Right cardiac atrium (tissue), 5 donors: Measurements from ENCODE around the gene MEG3. TPM values are rescaled to one million over a fixed set of nuclear protein-coding genes. Genes with fewer than 3 reads are reported as not detected.
A peak's percentile ranks its signal among the peaks of the same experiment; 100 is the strongest.

Experiments
- ATAC-seq, 2 donors: fragments of 200-7000 bp; cut with Tn5 transposase; one replicate each; pipeline versions ENCODE4 v1.8.0 to v1.9.1; 2020; ENCODE audit warnings: moderate library complexity in 2 of 2, mild to moderate bottlenecking in 1 of 2
- DNase-seq, 3 donors: peaks; one replicate each; pipeline ENCODE4 v3.0.0-alpha.2; 2020
- H3K27ac ChIP-seq: one replicate; pipeline ENCODE4 v1.5.1; 2013; ENCODE audit warnings: mild to moderate bottlenecking, low read length, control low read depth, moderate library complexity
- H3K27me3 ChIP-seq: one replicate; pipeline ENCODE4 v1.6.1; 2013; ENCODE audit not compliant: control insufficient read depth, insufficient read depth
- H3K4me1 ChIP-seq: one replicate; pipeline ENCODE4 v1.6.1; 2013; ENCODE audit warnings: low read length; ENCODE audit not compliant: control insufficient read depth, insufficient read depth
- H3K4me3 ChIP-seq: one replicate; pipeline ENCODE4 v1.5.1; 2013; ENCODE audit warnings: low read length, control low read depth
- H3K9me3 ChIP-seq: one replicate; pipeline ENCODE4 v1.6.1; 2013; ENCODE audit warnings: low read length; ENCODE audit not compliant: control insufficient read depth
- WGBS: extraction: QIAGEN DNeasy Blood & Tissue Kit; methylation state at CpG from one replicate; pipeline ENCODE4 v1.1.7; 2013; 5-methylcytosine and 5-hydroxymethylcytosine counted together
- intact Hi-C, 4 donors: fragments of 100-400 bp; cut with DNase I; formaldehyde crosslinking; loops; one replicate each; pipeline versions ENCODE4 v1.11.0 to v1.14.0; 2022 to 2023
- polyA plus RNA-seq: library from polyadenylated mRNA; stranded (reverse); fragments of 200-250 nt; gene quantifications from one replicate; pipeline ENCODE4 v1.2.3, GENCODE V29; 2013
- total RNA-seq, 4 donors: library from RNA; stranded (reverse); fragmentation: NEBNext Ultra II Directional; extraction: Animal tissue kit (Norgen Biotek cat#: 25700); gene quantifications; one replicate each; pipeline ENCODE4 v1.2.1, GENCODE V29; 2021
- donor health status: healthy with polysubstance abuse.
- donor health status: DM: no; HTN: yes; CAD: no.
- donor health status: DM: no; HTN: no; CAD: no.
- donor health status: DM: no; HTN: yes; CAD: no; lungs with severe emphysema.
- donor health status: DM: yes; HTN: yes; CAD: no.

Gene MEG3
- total and polyA plus RNA-seq, 5 donors = 10.4 to 35.3 (median 25.7) TPM

- intact Hi-C loops = no loop called here
- no peak overlapping the region for H3K27ac ChIP-seq
- no peaks in the 10 kb centered on the region for H3K4me1 ChIP-seq
- no peaks in the 10 kb centered on the region for H3K9me3 ChIP-seq
- peak in 1 of 3 donors; percentile 1 for DNase-seq
- no peak for ATAC-seq
- no peaks in the 10 kb centered on the region for H3K27me3 ChIP-seq
- H3K4me3 ChIP-seq = no peak overlapping the region
- WGBS = 53% methylated on average over 6 of the region's 6 CpGs
Measured at GRCh38 chr14:100887728-100888335, 61.9 kb downstream of the MEG3 start.

- intact Hi-C loops = no loop called here
- WGBS = 60% methylated on average over 5 of the region's 5 CpGs
Measured at GRCh38 chr14:100888789-100889315, 62.9 kb downstream of the MEG3 start.

GRCh38 chr14:100889641-100890040 is 63.7 kb downstream of the MEG3 start:
- WGBS = 89% methylated on average over 6 of the region's 6 CpGs
- peak in 1 of 3 donors; percentile 32 for DNase-seq

More at GRCh38 chr14:100888789-100889315, 62.9 kb downstream of the MEG3 start:
- DNase-seq (no peak), ATAC-seq (no peak)
- Histone ChIP-seq H3K27ac (no peak overlapping the region), H3K9me3 (no peaks in the 10 kb centered on the region), H3K4me3 (no peak overlapping the region), H3K27me3 (no peaks in the 10 kb centered on the region), H3K4me1 (no peaks in the 10 kb centered on the region)

GRCh38 chr14:100890061-100890850 is 64.3 kb downstream of the MEG3 start:
- WGBS = 82% methylated on average over 8 of the region's 8 CpGs
- no peak for ATAC-seq
- intact Hi-C loops = no loop called here
- Histone ChIP-seq H3K27me3 (no peaks in the 10 kb centered on the region), H3K4me1 (no peaks in the 10 kb centered on the region), H3K9me3 (no peaks in the 10 kb centered on the region), H3K27ac (no peak overlapping the region), H3K4me3 (no peak overlapping the region)
- DNase-seq = peak in 1 of 3 donors; percentile 11

More at GRCh38 chr14:100889641-100890040, 63.7 kb downstream of the MEG3 start:
- Histone ChIP-seq H3K9me3 (no peaks in the 10 kb centered on the region), H3K27ac (no peak overlapping the region), H3K27me3 (no peaks in the 10 kb centered on the region), H3K4me1 (no peaks in the 10 kb centered on the region), H3K4me3 (no peak overlapping the region)
- ATAC-seq = no peak
- intact Hi-C loops = no loop called here

- Histone ChIP-seq H3K9me3 (no peaks in the 10 kb centered on the region), H3K27me3 (no peaks in the 10 kb centered on the region), H3K4me1 (no peaks in the 10 kb centered on the region), H3K4me3 (no peak overlapping the region), H3K27ac (no peak overlapping the region)
- WGBS = 90% methylated on average over 10 of the region's 10 CpGs
- ATAC-seq = no peak
- DNase-seq = no peak
- intact Hi-C loops = no loop called here
Measured at GRCh38 chr14:100891051-100891450, 65.1 kb downstream of the MEG3 start.

- no peak overlapping the region for H3K4me3 ChIP-seq
- DNase-seq (no peak), ATAC-seq (no peak)
- no peaks in the 10 kb centered on the region for H3K27me3 ChIP-seq
- intact Hi-C loops = no loop called here
- H3K4me1 ChIP-seq = no peaks in the 10 kb centered on the region
- no peak overlapping the region for H3K27ac ChIP-seq
- no peaks in the 10 kb centered on the region for H3K9me3 ChIP-seq
- 92% methylated on average over 13 of the region's 13 CpGs for WGBS
Measured at GRCh38 chr14:100891501-100892445, 65.9 kb downstream of the MEG3 start.

- intact Hi-C loops = no loop called here
- H3K4me3 ChIP-seq = no peak overlapping the region
- ATAC-seq = no peak
- WGBS = 84% methylated on average over 17 of the region's 17 CpGs
- DNase-seq = no peak
- no peak overlapping the region for H3K27ac ChIP-seq
- no peaks in the 10 kb centered on the region for H3K4me1 ChIP-seq
- no peaks in the 10 kb centered on the region for H3K9me3 ChIP-seq
- H3K27me3 ChIP-seq = no peaks in the 10 kb centered on the region
Measured at GRCh38 chr14:100892496-100893227, 66.7 kb downstream of the MEG3 start.

GRCh38 chr14:100893228-100893601 is 67.3 kb downstream of the MEG3 start:
- intact Hi-C loops = no loop called here
- ATAC-seq = no peak
- Histone ChIP-seq H3K27ac (no peak overlapping the region), H3K4me1 (no peaks in the 10 kb centered on the region), H3K4me3 (no peak overlapping the region), H3K27me3 (no peaks in the 10 kb centered on the region), H3K9me3 (no peaks in the 10 kb centered on the region)
- no peak for DNase-seq
- WGBS = 81% methylated on average over 8 of the region's 8 CpGs

- no peak for DNase-seq
Measured at GRCh38 chr14:100893760-100894159, 67.8 kb downstream of the MEG3 start.

GRCh38 chr14:100894416-100894815 is 68.5 kb downstream of the MEG3 start:
- DNase-seq (no peak), ATAC-seq (no peak)
- 91% methylated on average over 6 of the region's 6 CpGs for WGBS
- intact Hi-C loops = no loop called here
- Histone ChIP-seq H3K27me3 (no peaks in the 10 kb centered on the region), H3K27ac (no peak overlapping the region), H3K4me1 (peaks cover 2% of the 10 kb centered on the region), H3K4me3 (no peak overlapping the region), H3K9me3 (no peaks in the 10 kb centered on the region)

More at GRCh38 chr14:100893760-100894159, 67.8 kb downstream of the MEG3 start:
- no peaks in the 10 kb centered on the region for H3K9me3 ChIP-seq
- H3K27ac ChIP-seq = no peak overlapping the region
- H3K27me3 ChIP-seq = no peaks in the 10 kb centered on the region
- WGBS = 87% methylated on average over 11 of the region's 11 CpGs
- no peak overlapping the region for H3K4me3 ChIP-seq
- no peaks in the 10 kb centered on the region for H3K4me1 ChIP-seq
- ATAC-seq = no peak
- intact Hi-C loops = no loop called here
